Endodermal cell (in vitro differentiated cells): ENCODE measurements around the gene FAM13A. TPM values are rescaled to one million over a fixed set of nuclear protein-coding genes. Genes with fewer than 3 reads are reported as not detected.

Experiments used
- DNase-seq: peaks from one replicate; pipeline ENCODE4 v3.0.0-alpha.2; 2017
- H3K27ac ChIP-seq: 2 replicates; pipeline ENCODE4 v1.5.1; 2013; ENCODE audit warnings: mild to moderate bottlenecking, low read depth, low read length, moderate library complexity
- H3K27me3 ChIP-seq: 2 replicates; pipeline ENCODE4 v1.6.1; 2013; ENCODE audit warnings: mild to moderate bottlenecking, low read length, moderate library complexity; ENCODE audit not compliant: insufficient read depth, control insufficient read depth, poor library complexity, severe bottlenecking
- H3K36me3 ChIP-seq: 2 replicates; pipeline ENCODE4 v1.7.0; 2013; ENCODE audit warnings: mild to moderate bottlenecking, low read length, moderate library complexity; ENCODE audit not compliant: control insufficient read depth, insufficient read depth
- H3K4me1 ChIP-seq: one replicate; pipeline ENCODE4 v1.7.0; 2013; ENCODE audit warnings: low read length; ENCODE audit not compliant: control insufficient read depth, insufficient read depth
- H3K4me3 ChIP-seq: 2 replicates; pipeline ENCODE4 v1.5.1; 2013; ENCODE audit warnings: mild to moderate bottlenecking, low read length, moderate library complexity
- H3K9ac ChIP-seq: 2 replicates; pipeline ENCODE4 v1.6.1; 2013; ENCODE audit warnings: mild to moderate bottlenecking, low read length, moderate library complexity; ENCODE audit not compliant: poor library complexity, severe bottlenecking; ENCODE audit errors: extremely low read depth
- H3K9me3 ChIP-seq: 2 replicates; pipeline ENCODE4 v1.6.1; 2013; ENCODE audit warnings: mild to moderate bottlenecking, low read length, moderate library complexity; ENCODE audit not compliant: control insufficient read depth
- H3K27ac Mint-ChIP-seq: 2 replicates; pipeline ENCODE4 v1.8.0; 2020; ENCODE audit warnings: mixed read lengths
- H3K27me3 Mint-ChIP-seq: 2 replicates; pipeline ENCODE4 v1.8.0; 2021; ENCODE audit warnings: mild to moderate bottlenecking, mixed read lengths; ENCODE audit not compliant: insufficient read depth
- H3K36me3 Mint-ChIP-seq: 2 replicates; pipeline ENCODE4 v1.8.0; 2020; ENCODE audit warnings: low read depth, mixed read lengths
- H3K4me1 Mint-ChIP-seq: 2 replicates; pipeline ENCODE4 v1.8.0; 2020; ENCODE audit warnings: mixed read lengths
- H3K4me3 Mint-ChIP-seq: 2 replicates; pipeline ENCODE4 v1.8.0; 2020; ENCODE audit warnings: mild to moderate bottlenecking, moderate library complexity, mixed read lengths
- H3K9me3 Mint-ChIP-seq: 2 replicates; pipeline ENCODE4 v1.8.0; 2020; ENCODE audit warnings: mild to moderate bottlenecking, mixed read lengths
- CTCF ChIP-seq: fragments of 200-600 bp; sonication (generic); conservative IDR thresholded peaks from 2 replicates; pipeline ENCODE4 v1.5.0; 2021; ENCODE audit warnings: antibody characterized with exemption, mild to moderate bottlenecking
- WGBS, 2 experiments: methylation state at CpG; one replicate each; pipeline versions ENCODE4 v1.1.5 to v1.1.7; 2013; ENCODE audit warnings: missing lambda C conversion rate in 2 of 2, mixed read lengths in 1 of 2; ENCODE audit not compliant: insufficient coverage in 1 of 2, insufficient read length in 1 of 2; 5-methylcytosine and 5-hydroxymethylcytosine counted together
- total RNA-seq, 2 donors: library from RNA; stranded (reverse); fragmentation: NEBNext Ultra II Directional in 1 of 2; extraction: Animal tissue kit (Norgen Biotek cat#: 25700) in 1 of 2; gene quantifications; 2 replicates in 1 of 2; 3 replicates in 1 of 2; pipeline ENCODE4 v1.2.1, GENCODE V29; 2021

The FAM13A gene
- total RNA-seq, 2 donors from 2014 or later: 13.6 to 17.0 TPM

GRCh38 chr4:89023140-89023539 lies 33.8 kb downstream of the FAM13A start:
- DNase-seq: no peak
- Histone ChIP-seq H3K27ac (no peak overlapping the region), H3K9me3 (no peaks in the 10 kb centered on the region), H3K4me3 (no peak overlapping the region), H3K27me3 (no peaks in the 10 kb centered on the region), H3K36me3 (peaks cover 5% of the 10 kb centered on the region), H3K9ac (no peak overlapping the region), H3K4me1 (peaks cover 7% of the 10 kb centered on the region)
- H3K27ac Mint-ChIP-seq: no peak overlapping the region
- peaks cover 13% of the 10 kb centered on the region for H3K36me3 Mint-ChIP-seq
- H3K9me3 Mint-ChIP-seq: no peaks in the 10 kb centered on the region
- peaks cover 14% of the 10 kb centered on the region for H3K4me1 Mint-ChIP-seq
- TF ChIP-seq CTCF: no peak
- H3K27me3 Mint-ChIP-seq: no peaks in the 10 kb centered on the region
- 89 to 100% methylated on average over 1 of the region's 1 CpG for WGBS, 2 experiments
- H3K4me3 Mint-ChIP-seq: no peak overlapping the region

DNA sequence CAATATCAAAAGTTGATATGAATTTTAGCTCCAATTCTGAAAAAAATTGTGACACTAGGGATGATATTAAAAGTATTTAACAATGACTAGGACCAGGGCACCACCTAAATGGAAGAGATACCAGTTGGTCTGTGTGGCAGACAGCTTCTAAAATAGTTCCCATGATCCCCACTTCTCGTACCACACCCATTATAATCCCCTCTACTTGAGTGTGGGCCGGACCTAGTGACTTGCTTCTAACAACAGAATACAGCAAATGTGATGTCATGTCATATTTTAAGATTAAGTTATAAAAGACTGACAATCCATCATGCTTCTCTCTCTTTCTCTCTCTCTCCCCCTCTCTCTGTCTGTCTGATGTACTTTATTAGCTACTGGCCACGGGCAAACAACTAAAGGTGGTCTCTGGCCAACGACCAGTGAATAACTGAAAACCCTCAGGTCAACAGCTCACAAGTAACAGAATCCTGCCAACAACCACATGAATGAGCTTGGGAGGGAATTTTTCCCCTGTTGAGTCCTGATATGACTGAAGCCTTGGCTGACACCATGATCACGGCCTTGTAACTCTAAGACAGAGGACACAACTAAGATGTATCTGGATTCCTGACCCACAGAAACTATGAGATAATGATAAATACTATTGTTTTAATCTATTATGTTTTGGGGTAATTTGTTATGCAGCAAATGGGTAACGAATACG lies 34.4 kb downstream of the FAM13A start:
- Mint-ChIP-seq H3K36me3 (peaks cover 16% of the 10 kb centered on the region), H3K27me3 (no peaks in the 10 kb centered on the region), H3K4me1 (peaks cover 14% of the 10 kb centered on the region), H3K9me3 (no peaks in the 10 kb centered on the region), H3K27ac (no peak overlapping the region), H3K4me3 (no peak overlapping the region)
- Histone ChIP-seq H3K4me3 (no peak overlapping the region), H3K27me3 (no peaks in the 10 kb centered on the region), H3K4me1 (peaks cover 7% of the 10 kb centered on the region), H3K9me3 (no peaks in the 10 kb centered on the region), H3K9ac (no peak overlapping the region), H3K27ac (no peak overlapping the region), H3K36me3 (peaks cover 5% of the 10 kb centered on the region)
- WGBS, 2 experiments: 80 to 83% methylated on average over 3 to 7 of the region's 7 CpGs
- no peak for DNase-seq
- no peak for TF ChIP-seq CTCF

DNA sequence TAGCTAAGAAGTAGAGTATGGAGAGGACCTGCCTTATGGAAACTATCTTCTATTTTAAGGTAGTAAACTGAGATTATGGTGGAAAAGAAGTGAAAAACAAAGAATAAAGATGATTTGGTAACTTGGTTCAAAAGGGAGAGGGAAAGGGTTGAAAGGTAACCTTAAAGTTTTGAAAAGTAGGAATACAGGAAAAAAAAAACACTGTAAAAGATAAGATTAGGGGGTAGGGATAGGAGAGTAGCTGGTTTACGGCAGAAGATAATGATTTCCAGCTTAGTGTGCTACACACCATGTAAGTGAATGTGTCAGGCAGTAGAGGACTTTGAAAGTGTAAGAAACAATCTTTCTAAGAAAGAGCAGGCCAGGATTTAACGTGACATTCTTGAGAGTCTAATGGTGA lies 35.3 kb downstream of the FAM13A start:
- no peak for TF ChIP-seq CTCF
- Mint-ChIP-seq H3K9me3 (peaks cover under 1% of the 10 kb centered on the region), H3K27ac (no peak overlapping the region), H3K27me3 (no peaks in the 10 kb centered on the region), H3K4me3 (no peak overlapping the region), H3K4me1 (peaks cover 14% of the 10 kb centered on the region), H3K36me3 (peaks cover 23% of the 10 kb centered on the region)
- 82 to 90% methylated on average over 2 of the region's 2 CpGs for WGBS, 2 experiments
- H3K4me1 ChIP-seq: peaks cover 7% of the 10 kb centered on the region
- no peak overlapping the region for H3K4me3 ChIP-seq
- H3K27ac ChIP-seq: no peak overlapping the region
- no peak overlapping the region for H3K9ac ChIP-seq
- peaks cover 6% of the 10 kb centered on the region for H3K9me3 ChIP-seq
- H3K27me3 ChIP-seq: no peaks in the 10 kb centered on the region
- peaks cover 5% of the 10 kb centered on the region for H3K36me3 ChIP-seq
- no peak for DNase-seq
